HG03342 (cell line): Measurements from ENCODE around the gene DHCR24.

ENCODE experiments used
- ATAC-seq: cut with Tn5 transposase; IDR thresholded peaks from one replicate; pipeline ENCODE4 v1.9.1; 2021; ENCODE audit warnings: mild to moderate bottlenecking, moderate library complexity; ENCODE audit not compliant: unreplicated experiment

DHCR24 gene

GRCh38 chr1:54846716-54847284 is 40.2 kb downstream of the DHCR24 start:
- ATAC-seq, result no peak

- no peak for ATAC-seq
Measured at GRCh38 chr1:54846301-54846700, 40.7 kb downstream of the DHCR24 start.

GRCh38 chr1:54845772-54846171 is 41.2 kb downstream of the DHCR24 start:
- no peak for ATAC-seq

GRCh38 chr1:54844564-54844963 is 42.4 kb downstream of the DHCR24 start:
- ATAC-seq, result no peak

GRCh38 chr1:54843449-54843848 is 43.5 kb downstream of the DHCR24 start:
- no peak for ATAC-seq

GRCh38 chr1:54842963-54843362 is 44.0 kb downstream of the DHCR24 start:
- ATAC-seq, result no peak

GRCh38 chr1:54842206-54842915 is 44.6 kb downstream of the DHCR24 start:
- no peak for ATAC-seq

- ATAC-seq, result no peak
Measured at GRCh38 chr1:54839824-54840223, 47.2 kb downstream of the DHCR24 start.

- no peak for ATAC-seq
Measured at GRCh38 chr1:54838565-54839180, 48.3 kb downstream of the DHCR24 start.

GRCh38 chr1:54837002-54837853 is 49.8 kb downstream of the DHCR24 start:
- ATAC-seq, result no peak

- ATAC-seq, result no peak
Measured at GRCh38 chr1:54836594-54836993, 50.4 kb downstream of the DHCR24 start.

GRCh38 chr1:54835970-54836369 is 51.0 kb downstream of the DHCR24 start:
- ATAC-seq, result no peak

- no peak for ATAC-seq
Measured at GRCh38 chr1:54835131-54835898, 51.7 kb downstream of the DHCR24 start.

- no peak for ATAC-seq
Measured at GRCh38 chr1:54834007-54834541, 52.9 kb downstream of the DHCR24 start.

GRCh38 chr1:54833121-54833520 is 53.9 kb downstream of the DHCR24 start:
- ATAC-seq, result no peak

GRCh38 chr1:54826226-54826816 is 60.7 kb downstream of the DHCR24 start:
- no peak for ATAC-seq

GRCh38 chr1:54825696-54826095 is 61.3 kb downstream of the DHCR24 start:
- ATAC-seq, result no peak

- ATAC-seq, result no peak
Measured at GRCh38 chr1:54823670-54824069, 63.3 kb downstream of the DHCR24 start.

- ATAC-seq, result no peak
Measured at GRCh38 chr1:54819733-54820132, 67.3 kb downstream of the DHCR24 start.

GRCh38 chr1:54819195-54819536 is 67.8 kb downstream of the DHCR24 start:
- no peak for ATAC-seq
